Right lobe of liver (tissue), 4 donors: Measurements from ENCODE around the gene CELSR1.

Experiments used
- CTCF ChIP-seq, 4 donors: fragments of 200-600 bp in 3 of 4; fragments of 450-650 bp in 1 of 4; IDR thresholded peaks; one replicate each; pipeline versions ENCODE4 v1.5.1 to v1.8.0; 2016 to 2022; ENCODE audit warnings: antibody characterized with exemption in 4 of 4, mild to moderate bottlenecking in 2 of 4
- POLR2A ChIP-seq: fragments of 450-650 bp; IDR thresholded peaks from one replicate; pipeline ENCODE4 v1.6.1; 2017; ENCODE audit warnings: antibody characterized with exemption, mild to moderate bottlenecking
- donor health status: DM: no; HTN: no; CAD: no.
- donor health status: DM: no; HTN: no; CAD: no.
- donor health status: DM: no; HTN: yes; CAD: no.

GRCh38 chr22:46353483-46354105, 183.8 kb downstream of the CELSR1 start:
- TF ChIP-seq CTCF (IDR thresholded peaks at IDR 0.05) (no peak), POLR2A (no peak)
